Body of pancreas (tissue), 4 donors: ENCODE data around the gene TMEM135.

Experiments used
- POLR2A ChIP-seq, 3 donors: fragments of 450-650 bp; IDR thresholded peaks; one replicate each; pipeline ENCODE4 v1.6.1; 2016; ENCODE audit warnings: antibody characterized with exemption in 3 of 3, mild to moderate bottlenecking in 2 of 3
- TF ChIP-seq, protein P1 (sequence below), 7 experiments: fragments of 450-650 bp in 4 of 7; fragments of 200-600 bp in 3 of 7; sonication (generic) in 3 of 7; IDR thresholded peaks; one replicate each; pipeline ENCODE4 v1.5.1; 2016 to 2019; ENCODE audit warnings: antibody characterized with exemption in 7 of 7

- TF ChIP-seq, protein P1, sequence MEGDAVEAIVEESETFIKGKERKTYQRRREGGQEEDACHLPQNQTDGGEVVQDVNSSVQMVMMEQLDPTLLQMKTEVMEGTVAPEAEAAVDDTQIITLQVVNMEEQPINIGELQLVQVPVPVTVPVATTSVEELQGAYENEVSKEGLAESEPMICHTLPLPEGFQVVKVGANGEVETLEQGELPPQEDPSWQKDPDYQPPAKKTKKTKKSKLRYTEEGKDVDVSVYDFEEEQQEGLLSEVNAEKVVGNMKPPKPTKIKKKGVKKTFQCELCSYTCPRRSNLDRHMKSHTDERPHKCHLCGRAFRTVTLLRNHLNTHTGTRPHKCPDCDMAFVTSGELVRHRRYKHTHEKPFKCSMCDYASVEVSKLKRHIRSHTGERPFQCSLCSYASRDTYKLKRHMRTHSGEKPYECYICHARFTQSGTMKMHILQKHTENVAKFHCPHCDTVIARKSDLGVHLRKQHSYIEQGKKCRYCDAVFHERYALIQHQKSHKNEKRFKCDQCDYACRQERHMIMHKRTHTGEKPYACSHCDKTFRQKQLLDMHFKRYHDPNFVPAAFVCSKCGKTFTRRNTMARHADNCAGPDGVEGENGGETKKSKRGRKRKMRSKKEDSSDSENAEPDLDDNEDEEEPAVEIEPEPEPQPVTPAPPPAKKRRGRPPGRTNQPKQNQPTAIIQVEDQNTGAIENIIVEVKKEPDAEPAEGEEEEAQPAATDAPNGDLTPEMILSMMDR (IDR thresholded peaks at IDR 0.05): no peak
- no peak for TF ChIP-seq POLR2A (IDR thresholded peaks at IDR 0.05)
These were observed 317.9 kb downstream of the TMEM135 start for GRCh38 chr11:87355596-87355995.
